HL-60/S4 (cell line): ENCODE measurements around the gene SLC6A13.
"Not testable (repeated sequence)": the region's sequence is repeated elsewhere in the genome, so short reads cannot be mapped to it uniquely, and the experiment has no call there.

Experiments
- in situ Hi-C: fragments of 300-500 bp; cut with MboI; formaldehyde crosslinking; loops from 2 replicates; pipeline ENCODE4 v1.14.3; 2022; ENCODE audit warnings: low sequenced_read_pairs

SLC6A13 gene

DNA sequence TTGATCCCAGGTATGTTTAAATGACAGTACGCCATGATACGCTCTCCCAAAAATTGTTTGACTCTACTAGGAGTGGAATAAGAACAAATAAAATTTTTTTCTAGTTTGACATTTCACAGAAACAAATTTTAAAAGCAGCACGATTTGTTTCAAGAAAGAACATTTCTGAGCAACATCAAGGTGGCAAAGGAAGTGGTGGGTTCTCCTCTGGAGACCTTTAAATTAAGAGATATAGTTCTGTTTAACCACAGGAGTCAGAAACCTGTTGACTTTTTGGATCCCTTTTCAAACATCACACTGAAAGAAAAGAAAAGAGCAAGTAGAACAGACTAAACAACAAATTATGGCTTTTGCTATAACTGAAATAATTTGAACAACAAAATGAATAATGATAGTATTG, 2.5 kb upstream of the SLC6A13 start:
- in situ Hi-C loops: no loop called here

DNA sequence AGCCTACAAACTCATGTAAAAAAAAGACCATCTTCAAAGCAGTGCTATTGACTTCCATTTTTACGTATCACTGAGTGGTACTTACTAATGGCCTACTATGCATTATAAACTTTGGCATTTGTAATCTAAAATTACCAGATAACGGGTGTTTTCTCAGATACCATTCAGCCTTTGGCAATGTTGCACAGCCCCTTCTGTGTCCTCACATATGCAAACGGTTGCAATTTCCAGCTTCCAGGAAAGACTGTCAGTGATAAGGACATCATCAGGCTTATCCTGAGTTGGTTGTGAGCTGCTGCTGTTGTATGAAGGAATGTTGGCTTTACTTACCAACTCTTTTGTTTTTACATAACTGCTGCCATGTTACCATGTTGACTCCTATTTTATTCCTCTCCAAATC, 1.6 kb upstream of the SLC6A13 start:
- in situ Hi-C loops: no loop called here

DNA sequence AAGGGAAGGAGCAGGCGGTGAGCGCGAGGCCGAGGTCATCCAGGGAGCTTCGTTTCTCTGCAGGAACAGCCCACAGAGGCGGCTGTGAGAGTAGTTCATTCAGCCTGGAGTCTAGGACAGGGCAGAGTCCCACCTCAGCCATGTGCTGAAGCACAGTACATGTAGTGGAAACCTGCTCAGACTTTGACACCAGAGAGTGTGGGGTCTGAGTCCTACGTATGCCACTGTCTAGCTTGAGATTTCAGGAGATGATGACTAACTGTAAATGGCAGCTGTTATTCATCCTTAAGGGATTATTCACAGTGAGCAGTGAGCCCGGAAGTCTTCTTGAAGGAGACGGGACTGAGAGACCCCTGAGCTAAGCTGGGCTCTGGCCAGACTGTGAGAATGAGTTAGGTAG, 938 bp upstream of the SLC6A13 start:
- in situ Hi-C loops: no loop called here

DNA sequence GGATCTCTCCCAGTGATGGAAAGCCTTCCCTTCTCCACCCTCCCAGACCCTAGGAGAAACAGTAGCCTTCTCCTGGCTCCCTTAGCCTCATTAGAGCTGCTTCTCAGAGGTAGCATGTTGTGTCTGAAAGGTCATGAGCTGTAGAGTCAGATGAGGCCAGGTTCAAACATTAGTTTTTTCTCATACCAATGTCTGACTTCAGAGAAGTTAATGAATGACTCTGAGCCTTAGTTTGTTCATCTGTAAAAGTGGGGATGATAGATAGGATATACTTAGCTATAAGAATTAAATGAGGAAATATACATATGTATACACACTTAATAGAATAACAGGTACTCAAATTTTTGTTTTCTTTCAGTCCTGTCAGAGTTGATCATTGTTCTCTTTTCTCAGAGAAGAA, 523 bp downstream of the SLC6A13 start:
- in situ Hi-C loops: no loop called here

DNA sequence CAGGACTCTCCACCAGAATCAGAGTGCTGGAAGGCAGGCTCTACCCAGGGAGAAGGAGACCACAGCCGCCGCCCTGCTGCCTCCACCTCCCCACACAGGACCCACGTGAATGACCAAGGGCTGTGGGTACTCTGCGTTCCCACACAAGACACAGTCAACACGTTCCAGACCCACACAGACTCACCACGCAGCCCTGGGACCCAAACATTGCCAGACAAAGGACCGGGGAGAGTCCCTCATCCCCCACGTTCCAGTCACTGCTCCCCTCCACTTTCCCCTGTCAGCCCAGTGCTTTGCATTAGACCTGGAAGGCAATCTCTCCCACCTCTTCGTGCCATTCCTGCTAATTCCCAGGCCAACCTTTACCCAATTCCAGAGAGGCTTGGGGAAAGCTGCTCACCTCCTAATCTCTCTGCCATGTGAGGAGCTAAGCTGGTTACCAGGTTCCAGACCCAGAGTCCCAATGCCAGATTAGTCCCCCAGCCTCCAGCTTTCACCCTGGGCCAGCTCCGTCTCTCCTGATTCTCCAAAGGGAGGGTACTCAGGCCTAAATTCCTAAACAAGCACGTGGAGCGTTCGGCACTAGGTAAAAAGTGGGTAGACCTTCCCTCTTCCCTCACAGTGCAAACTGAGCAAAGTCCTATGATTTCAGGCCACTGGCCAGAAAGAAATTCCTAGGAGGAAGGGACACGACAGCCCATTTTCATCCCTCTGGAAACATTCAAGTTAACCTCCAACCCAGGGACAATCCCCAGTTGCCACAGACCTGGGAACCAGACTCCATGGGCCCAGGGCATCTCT, 4.9 kb downstream of the SLC6A13 start:
- in situ Hi-C loops: no loop called here

DNA sequence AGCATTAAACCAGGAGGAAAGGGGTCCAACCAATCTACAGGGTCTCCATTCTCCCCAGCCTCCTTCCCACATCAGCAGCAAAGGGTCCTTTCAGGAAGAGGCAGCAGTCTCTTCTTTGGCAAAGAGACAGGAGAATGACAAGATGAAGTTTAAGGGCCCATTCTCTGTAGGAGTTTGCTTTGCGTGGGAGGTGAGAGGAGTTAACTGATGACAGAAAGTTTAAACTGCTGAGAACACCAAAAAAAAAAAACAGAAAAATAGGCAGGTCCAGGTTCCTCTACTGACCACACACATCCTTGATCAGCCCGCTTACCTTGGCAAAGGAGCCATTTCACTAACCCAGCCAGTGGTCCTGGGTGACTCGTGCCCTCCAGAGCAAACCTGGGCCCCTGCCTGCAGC, 5.7 kb downstream of the SLC6A13 start:
- in situ Hi-C loops: no loop called here

DNA sequence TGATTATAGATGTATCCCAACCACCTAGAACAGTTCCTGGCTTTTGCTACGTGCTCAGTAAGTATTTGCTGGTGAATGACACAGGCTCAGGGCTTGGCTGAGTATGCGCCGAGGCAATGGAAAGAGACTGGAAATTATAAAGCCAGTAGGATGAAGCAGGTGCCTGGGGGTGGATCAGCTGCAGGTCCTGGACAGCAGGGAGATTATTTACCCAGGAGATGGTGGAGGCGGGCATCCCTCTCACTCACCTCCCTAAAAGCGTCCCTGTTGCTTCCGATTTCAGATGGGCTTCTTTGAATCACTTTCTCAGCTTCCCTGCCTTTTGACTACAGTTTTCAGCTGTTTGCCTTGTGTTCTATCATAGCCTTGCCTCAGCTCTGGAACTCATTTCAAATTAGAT, 6.4 kb downstream of the SLC6A13 start:
- in situ Hi-C loops: no loop called here

DNA sequence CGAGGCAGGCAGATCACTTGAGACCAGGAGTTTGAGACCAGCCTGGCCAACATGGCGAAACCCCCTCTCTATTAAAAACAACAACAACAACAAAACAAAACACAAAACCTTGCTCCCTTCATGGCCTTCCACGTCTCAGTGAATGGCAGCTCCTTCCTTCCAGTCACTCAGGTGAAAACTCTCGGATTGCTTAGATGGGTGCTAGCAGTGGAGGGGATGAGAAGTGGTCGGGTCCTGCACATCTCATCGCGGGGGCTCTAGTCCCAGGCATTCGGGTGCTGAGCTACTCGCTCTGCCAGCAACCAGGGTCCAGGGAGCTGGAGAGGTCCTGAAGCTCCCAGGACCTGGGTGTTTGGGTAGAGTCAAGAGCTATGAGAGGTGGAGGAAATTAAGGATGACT, 7.7 kb downstream of the SLC6A13 start:
- in situ Hi-C loops: no loop called here

DNA sequence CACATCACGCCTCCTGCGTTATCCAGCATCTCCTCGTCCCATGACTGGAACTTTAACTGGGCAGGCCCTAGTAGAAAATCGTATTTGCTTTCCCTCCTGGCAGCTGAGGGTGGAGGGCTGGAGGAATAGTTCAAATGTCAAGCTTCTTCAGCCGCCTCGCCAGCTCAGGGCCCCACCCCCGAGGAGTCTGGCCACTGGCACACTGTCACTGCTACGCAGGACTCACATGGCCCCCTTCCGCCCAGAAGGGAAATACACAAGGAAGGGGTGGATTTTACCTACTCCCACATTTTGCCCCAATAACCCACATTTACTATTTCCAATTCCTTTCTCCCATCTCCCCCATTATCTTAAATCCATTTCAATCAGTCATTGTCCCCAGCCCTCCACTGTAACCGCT, 8.6 kb downstream of the SLC6A13 start:
- in situ Hi-C loops: no loop called here

DNA sequence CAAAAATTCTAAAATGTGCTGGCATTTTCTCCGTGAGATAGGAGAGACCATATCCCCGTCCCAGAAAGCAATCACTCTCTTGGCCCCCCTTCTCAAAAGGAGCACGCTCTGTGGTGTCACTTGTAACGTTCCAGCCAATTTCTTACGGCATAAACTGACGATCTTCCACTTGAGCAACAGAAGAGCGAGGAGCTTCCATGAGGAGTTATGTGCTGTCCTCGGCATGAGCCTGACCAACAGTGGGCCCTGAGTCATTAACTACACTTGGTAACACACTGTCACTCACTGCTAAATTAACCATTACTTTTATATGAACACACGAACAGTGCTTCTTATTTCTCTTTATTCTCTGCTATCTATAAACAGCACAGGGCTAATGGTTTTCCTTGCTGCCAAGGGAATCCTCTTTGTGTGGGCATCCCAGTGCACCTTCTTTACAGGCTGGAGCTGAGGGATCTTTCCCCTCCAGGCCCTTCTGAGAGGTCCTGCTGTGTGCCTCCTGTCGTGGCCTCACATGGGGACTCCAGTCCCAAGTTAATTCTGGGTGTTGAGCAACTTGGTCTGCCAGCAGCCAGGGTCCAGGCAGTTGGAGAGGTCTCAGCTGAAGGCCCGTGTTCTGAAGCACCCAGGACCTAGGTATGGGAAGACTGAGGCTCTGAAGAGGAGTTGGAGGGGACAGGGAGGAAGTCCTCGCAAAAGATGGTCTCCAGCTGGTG, 9.4 kb downstream of the SLC6A13 start:
- in situ Hi-C loops: no loop called here

DNA sequence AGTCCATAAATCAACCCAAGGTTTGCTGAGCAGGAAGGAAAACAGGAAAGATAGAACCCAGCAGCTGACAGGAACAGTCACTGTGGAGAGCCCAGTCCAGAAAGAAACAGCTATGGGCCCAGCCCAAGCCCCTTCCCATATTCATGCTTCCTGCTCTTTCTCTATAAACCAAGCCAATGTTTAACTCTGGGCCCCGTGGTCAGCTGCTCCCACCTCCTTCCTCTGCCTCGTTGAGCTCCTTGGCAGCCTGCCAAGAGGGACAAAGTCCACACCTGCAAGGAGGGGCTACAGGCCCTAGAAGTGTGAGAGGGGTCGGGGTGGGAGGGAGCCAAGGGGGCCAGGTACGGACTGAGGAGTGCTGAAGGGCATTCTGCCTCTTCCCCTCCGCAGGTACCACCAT, 10.0 kb downstream of the SLC6A13 start:
- in situ Hi-C loops: no loop called here

DNA sequence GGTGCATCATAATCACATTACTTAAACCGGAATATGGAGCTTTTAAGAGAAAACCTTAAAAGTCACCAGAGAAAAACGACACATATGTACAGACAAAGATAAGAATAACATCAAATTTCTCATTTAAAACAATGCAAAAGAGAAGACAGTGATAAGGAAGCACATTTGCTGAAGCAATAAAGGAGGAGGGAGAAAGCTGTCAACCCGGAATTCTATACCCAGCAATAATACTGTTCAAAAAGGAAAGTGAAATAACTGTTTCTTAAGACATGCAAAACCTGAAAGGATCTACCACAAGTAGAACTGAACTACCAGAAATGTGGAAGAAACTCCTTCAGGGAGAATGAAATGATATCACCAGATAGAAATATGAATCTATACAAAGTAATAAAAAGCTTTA, 15.4 kb downstream of the SLC6A13 start:
- in situ Hi-C loops: no loop called here

DNA sequence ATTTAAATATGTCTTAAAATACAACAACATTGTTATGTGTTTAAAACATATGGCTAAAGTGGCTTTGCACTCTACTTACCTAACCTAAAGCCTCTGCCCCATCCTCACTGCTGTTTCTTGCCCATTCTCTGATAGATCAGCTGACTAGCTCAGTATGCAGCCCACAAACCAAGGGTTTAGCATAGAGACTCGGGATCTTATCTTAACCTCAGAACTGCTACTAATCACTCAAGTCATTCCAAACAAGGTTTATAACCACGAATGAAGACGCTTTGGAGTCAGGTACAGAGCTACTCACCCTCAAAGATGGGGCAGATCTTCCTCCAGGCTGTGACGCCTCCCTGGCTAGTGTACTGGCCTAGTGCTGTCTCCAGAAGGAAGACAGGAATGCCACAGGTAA, 19.3 kb downstream of the SLC6A13 start:
- in situ Hi-C loops: no loop called here

DNA sequence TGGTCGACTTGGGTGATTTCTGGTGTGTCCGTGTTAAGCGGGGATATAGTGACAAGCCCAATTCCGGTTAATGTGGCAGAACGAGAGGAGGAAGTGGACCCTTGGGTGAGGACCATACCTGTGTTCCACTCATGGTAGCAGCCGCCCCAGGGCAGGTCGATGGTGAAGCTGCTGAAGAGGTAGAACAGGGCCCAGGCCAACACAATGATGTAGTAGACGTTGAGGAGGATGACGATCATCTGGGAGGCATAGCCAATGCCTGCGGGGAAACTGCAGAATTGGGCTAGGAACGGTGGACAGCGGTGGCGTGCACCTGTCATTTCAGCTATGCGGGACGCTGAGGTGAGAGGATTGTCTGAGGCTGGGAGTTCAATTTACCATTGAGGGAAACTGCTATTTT, 20.1 kb downstream of the SLC6A13 start:
- in situ Hi-C loops: no loop called here

DNA sequence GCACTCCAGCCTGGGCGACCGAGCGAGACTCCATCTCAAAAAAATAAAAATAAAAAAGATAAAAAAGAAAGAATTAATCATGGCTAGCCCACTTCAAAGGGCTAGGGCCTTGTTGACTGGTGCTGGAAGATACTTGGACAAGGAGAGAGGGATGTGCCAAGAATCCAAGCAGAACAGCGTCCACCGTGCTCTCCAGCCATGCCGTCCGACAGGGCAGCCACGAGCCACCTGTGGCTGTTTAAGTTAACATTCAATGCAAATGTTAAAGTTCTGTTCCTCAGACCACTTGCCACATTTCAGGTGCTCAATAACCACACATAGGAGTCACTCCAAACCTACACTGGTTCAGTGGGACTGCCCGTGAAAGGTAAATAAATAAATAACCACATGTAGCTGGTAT, 21.4 kb downstream of the SLC6A13 start:
- in situ Hi-C loops: no loop called here

DNA sequence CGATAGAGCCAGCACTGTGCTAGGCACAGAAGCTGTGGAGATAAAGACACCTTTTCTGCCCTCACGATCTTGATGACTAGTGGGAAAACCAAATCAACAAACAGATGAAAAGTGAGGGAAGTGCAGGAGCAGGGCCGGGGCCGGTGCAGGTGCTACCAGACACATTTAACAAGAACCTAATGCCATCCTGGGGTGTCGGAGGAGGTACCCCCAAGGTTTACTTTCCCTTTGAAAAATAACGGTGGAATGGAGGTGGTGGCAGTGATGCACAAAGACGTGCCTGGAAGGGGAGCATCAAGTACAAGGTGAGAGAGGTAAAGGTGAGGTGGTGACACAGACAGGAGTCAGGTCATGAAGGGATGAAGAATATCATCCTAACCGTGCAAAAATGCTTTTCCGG, 22.1 kb downstream of the SLC6A13 start:
- in situ Hi-C loops: no loop called here

DNA sequence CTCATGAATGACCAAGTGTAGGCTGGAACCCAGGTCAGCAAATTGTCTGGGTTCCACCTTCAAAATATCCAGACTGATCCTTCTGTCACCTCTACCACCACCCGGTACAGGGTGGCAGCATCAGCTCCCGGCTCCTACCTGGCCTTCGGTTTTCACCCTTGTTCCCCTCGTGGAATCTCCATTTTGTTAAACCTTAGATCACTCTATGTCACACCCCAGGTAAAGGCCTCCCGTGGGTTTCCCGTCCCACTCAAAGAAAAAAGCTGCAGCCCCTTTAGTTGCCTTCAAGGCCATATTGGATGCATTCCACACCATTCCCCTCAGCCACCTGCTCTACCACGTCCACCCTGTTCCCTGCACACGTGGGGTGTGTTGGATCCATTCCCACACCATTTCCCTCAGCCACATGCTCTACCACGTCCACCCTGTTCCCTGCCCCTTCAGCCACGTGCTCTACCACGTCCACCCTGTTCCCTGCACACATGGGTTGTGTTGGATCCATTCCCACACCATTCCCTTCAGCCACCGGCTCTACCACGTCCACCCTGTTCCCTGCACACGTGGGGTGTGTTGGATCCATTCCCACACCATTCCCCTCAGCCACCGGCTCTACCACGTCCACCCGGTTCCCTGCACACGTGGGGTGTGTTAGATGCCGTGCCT, 23.8 kb downstream of the SLC6A13 start:
- in situ Hi-C loops: no loop called here

DNA sequence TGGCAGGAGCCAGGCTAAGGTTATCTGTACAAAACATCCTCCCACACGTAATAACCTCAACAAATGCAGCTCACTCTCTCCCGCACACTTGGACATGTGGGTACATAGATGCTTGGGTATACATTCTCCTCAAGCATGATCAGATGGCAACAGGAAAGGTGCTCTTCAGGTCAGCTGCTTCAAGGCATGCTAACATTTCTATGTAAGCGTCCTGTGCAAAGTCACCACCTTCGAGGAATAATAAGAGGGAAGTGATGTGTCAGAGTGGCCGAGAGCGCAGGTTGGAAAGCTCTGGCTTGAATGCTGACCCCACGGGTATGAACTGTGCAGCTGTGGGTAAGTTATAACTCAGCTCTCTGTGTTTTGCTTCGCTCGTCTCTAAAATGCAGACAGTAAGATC, 24.5 kb downstream of the SLC6A13 start:
- in situ Hi-C loops: no loop called here

DNA sequence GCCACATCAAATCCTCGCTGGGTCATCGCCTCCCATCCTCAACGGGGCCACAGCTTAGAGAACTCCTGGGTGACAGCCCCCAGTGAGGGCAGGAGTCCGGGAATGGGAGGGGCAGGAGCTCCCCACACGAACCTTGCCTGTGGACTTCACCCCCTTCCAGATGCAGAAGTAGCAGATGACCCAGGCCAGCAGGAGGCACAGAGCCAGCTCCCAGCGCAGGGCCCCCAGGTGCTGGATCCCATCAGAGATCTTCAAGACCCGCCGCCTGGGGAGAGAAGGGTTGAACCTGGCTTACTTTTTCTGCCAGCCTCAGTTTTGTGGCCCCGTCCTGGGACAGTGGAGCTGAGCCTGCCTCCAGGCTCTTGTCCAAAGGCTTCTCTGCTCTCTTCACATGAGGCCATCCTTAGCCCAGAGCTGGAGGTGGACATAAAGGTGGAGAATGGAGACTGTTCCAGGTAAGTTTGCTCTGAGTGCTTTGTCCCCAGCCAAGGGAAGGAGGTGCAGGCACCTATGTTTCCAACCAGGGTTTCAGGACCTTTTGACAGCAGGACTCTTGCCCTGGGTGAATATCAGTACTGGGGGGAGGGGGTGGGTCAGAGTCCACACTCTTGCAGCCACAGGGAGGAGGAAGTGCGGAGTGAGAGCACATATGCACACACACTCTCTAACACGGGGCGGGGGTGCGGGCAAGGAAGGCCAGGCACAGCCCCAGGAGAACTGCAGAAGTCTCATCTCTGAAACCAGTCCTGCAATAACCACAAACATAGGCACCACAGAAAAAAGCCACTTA, 25.4 kb downstream of the SLC6A13 start:
- in situ Hi-C loops: no loop called here

DNA sequence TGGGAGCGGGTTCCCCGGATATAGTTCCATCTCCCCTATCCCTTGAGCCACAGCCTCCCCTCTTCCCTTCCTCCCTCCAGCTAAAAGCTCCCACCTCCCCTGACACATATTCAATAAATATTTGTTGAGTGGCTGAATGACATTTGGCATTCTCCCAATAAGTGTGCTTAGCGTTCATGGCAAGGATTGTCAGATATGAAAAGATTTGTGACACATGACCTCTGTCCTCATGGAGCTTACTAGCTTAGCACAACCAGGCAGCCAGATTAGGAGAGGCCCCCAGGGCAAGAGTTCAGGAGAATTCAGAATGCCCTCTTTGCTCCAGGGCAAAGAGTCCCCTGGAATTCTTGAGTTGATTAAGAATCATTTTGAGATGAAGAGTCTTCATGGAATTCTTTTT, 26.2 kb downstream of the SLC6A13 start:
- in situ Hi-C loops: no loop called here

DNA sequence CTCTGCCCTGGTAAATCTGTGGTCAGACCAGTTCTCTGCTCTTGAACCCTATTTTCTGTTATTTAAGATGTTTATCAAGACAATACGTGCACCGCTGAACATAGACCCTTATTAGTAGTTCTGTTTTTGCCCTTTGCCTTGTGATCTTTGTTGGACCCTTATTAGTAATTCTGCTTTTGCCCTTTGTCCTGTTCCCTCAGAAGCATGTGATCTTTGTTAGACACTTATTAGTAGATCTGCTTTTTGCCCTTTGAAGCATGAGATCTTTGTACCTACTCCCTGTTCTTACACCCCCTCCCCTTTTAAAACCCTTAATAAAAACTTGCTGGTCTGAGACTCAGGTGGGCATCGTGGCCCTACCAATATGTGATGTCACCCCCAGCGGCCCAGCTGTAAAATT, 26.7 kb downstream of the SLC6A13 start:
- in situ Hi-C loops: not testable (repeated sequence)
